GM04503 (cell line): Measurements from ENCODE around the gene TRAF7.

Experiments used
- DNase-seq: peaks from one replicate; pipeline ENCODE4 v3.0.0-alpha.2; 2012; ENCODE audit warnings: low read depth

Gene TRAF7

DNA sequence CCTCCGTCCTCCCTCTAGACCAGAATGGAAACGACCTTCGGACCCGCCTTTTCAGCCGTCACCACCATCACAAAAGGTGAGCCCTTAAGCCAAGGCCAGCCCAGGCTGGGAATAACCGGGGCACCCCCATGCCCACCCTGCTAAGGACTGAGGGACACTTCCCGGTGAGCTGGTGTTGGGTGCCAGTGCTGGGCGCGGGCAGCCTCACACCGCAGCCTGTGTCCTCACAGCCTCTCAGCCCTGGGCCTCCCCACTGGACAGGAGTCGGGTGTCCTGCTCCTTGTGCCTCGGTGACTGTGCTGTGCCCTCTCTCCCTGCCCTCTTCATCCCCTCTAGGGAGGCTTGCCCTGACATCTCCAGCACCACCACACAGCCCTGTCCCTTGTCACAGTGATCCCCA is 10.3 kb downstream of the TRAF7 start:
- DNase-seq, result no peak

DNA sequence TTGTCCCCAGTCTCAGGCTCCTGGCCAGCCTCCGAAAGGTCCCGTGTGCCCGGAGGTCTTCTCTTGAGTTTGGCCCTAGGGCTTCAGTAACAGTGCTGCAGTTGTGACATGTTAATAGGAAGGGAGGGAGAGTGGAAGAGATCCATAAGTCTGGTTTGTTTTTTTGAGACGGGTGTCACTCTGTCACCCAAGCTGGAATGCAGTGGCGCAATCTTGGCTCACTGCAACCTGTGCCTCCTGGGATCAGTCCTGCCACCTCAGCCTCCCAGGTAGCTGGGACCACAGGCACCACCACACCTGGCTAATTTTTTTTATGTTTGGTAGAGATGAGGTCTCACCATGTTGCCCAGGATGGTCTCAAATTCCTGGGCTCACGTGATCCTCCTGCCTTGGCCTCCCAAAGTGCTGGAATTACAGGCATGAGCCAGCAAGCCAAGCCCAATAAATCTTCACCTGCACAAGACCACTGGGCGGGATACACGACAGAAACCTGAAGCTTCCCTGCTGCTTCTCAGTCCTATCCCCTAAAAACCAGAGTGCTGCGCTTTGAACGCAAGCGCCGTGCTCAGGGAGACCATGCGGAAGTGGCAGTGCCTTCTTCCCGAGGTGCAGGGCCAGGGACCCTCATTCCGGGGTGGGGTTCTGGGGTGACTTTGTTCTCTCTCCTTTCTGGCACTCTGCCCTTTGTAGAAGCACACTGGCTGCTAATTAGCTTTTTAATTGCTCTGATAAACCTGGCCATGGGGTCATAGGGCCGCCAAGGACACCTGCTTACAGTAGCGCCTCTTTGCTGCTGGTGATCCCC is 10.9 kb downstream of the TRAF7 start:
- DNase-seq, result no peak

DNA sequence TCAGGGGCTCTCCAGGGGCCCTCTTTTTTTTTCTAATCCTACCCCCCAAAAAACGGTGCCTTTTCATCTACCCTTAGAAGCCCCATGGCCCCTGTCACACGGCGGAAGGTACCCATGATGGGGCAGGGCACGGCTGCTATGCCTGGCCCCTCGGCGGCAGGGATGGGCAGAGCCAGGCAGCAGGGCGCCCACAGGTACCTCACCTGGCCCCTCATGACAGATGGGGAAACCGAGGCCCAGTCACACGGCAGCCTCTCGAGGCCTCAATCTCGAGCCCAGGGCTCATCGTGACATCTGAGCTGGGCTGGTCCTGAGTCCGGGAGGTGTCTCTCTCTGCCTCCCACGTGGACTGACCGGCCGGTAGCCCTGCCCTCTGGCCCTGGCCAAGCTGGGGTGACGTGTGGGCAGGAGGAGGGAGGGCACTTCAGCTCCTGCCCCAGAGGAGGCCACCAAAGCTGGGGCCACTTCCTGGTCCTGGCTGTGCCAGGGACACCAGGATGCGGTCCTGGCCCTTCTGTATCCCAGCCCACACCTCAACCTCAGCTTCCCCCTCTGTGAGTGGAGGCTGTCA is 11.6 kb downstream of the TRAF7 start:
- no peak for DNase-seq

GRCh38 chr16:2170080-2170479 is 14.5 kb downstream of the TRAF7 start:
- DNase-seq, result no peak

- no peak for DNase-seq
Measured at GRCh38 chr16:2170587-2171435, 15.2 kb downstream of the TRAF7 start.

GRCh38 chr16:2171601-2172178 is 16.1 kb downstream of the TRAF7 start:
- DNase-seq, result no peak

DNA sequence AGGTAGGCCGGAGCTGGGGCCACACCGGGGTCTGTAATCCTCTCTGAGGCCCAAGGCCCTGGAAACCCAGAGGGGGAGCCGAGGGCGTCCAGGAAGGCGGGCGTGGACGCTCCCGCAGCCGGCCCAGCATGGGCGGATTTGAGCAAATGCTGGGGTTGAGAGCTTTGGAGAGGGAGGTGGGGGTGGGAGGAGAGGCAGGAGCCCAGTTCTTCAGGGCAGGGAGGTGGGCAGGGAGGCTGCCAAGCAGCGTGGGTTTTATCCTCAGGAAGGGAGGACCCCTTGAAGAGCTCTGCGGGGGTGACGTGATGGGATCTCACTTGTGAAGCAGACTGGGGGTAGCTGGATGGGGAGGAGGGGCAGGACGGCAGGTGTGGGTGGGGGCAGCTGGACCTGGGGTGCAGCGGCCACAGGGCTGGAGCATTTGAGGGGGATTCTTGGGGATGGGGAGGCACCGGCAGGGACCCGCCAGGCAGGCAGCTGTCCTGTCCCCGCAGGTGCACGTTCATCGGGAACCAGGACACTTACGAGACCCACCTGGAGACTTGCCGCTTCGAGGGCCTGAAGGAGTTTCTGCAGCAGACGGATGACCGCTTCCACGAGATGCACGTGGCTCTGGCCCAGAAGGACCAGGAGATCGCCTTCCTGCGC is 17.2 kb downstream of the TRAF7 start:
- DNase-seq, result no peak

GRCh38 chr16:2173366-2173765 is 17.8 kb downstream of the TRAF7 start:
- DNase-seq, result no peak

GRCh38 chr16:2173916-2174315 is 18.3 kb downstream of the TRAF7 start:
- DNase-seq, result no peak

DNA sequence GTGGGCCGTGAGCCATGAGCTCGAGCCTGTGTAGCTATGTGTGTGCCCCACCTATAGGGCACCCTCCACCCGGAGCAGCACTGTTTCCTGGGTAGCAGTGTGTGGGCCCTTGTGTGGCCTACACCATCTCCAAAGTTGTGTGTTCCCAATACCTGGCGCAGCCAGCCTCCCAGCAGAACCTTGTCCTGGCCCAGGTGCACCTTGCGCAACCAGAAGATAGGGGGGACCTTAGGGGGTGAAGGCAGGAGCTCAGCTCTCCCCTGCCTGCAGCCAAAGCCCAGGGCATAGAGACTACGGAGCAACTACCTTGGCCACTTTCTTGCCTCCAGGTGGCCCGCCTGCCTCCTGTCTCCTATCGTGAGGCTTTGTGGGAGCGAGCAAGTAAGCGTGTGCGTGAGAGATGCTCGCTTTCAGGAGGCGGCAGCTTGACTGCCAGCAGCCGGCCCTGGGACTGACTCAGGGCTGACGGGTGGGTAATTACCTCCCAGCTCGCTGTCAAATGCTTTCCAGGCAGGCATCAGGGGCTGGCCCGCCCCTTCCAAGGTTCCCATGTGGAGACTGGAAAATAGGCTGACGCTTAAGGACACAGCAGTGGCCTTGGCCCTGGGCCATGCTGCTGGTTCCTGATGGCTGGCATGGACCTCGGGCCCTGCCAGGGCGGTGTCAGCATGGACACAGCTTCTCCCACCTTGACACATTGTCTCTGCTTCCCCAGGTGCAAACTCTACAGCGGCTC is 19.0 kb downstream of the TRAF7 start:
- DNase-seq, result no peak

- DNase-seq, result no peak
Measured at GRCh38 chr16:2175454-2175853, 19.9 kb downstream of the TRAF7 start.

DNA sequence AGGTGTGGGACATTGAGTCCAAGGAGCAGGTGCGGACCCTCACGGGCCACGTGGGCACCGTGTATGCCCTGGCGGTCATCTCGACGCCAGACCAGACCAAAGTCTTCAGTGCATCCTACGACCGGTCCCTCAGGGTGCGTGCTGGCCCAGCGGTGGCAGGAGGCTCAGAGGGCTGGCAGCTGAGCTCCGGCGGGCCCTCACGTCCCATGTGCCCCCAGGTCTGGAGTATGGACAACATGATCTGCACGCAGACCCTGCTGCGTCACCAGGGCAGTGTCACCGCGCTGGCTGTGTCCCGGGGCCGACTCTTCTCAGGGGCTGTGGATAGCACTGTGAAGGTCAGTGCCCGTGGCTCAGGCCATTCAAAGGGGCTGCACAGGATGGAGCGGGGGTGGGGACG is 20.5 kb downstream of the TRAF7 start:
- no peak for DNase-seq

DNA sequence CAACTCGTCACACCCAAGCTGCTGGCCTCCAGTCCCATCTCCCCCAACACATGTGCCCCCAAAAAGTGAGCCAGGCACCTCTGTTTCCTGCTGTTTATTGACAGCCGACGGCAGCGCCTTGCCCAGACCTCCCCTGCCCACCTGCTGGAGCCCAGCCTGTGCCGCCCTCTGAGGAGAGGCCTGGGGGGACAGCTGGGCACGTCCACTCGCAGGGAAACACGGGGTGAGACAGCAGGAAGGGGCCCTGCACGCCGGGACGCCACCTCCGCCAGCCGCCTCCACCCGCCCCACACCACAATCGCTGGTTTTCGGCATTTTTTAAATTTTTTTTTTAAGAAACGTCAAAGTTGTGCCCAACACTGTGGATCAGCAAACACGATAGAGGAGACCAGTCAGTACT is 21.5 kb downstream of the TRAF7 start:
- no peak for DNase-seq

GRCh38 chr16:2177561-2177960 is 22.0 kb downstream of the TRAF7 start:
- DNase-seq, result no peak

- no peak for DNase-seq
Measured at GRCh38 chr16:2178321-2179106, 22.9 kb downstream of the TRAF7 start.

DNA sequence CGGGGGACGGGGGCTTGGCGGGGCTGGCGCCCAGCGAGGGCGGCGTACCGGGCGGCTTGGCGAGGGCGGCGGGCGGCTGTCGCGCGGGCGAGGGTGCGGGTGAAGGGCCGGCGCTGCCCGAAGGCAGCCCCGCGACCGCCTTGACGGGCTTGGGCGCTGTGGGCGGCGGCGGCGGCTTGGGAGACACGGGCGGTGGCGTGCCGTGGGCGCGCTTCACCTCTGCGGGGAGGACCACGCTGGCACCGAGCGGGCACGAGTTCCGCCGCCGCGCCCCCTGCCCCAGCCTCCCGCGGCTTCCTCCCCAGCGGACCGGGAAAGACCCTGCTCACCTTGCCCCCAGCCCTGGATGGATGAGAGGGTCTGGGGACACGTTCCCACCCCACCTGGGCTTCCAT is 23.5 kb downstream of the TRAF7 start:
- no peak for DNase-seq

DNA sequence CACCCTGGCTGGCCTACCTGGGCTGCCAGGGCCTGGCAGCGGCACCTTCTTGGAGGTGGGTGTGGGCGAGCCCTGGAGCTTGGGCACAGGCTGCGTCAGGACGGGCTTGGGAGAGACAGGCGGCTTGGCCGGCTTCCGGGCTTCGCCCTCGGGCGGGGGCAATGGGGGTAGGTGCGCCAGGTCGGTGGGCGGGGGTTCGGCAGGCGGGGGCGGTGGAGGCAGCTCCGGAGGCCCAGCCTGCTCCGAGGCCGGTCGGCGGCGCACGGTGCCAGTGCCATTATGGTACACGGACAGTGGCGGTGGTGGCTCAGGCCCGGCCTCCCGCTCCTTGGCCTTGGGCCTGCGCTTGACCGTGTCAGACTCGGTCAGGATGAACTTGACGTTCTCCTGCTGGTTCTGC is 24.0 kb downstream of the TRAF7 start:
- DNase-seq, result no peak

- DNase-seq, result no peak
Measured at GRCh38 chr16:2180461-2180860, 24.9 kb downstream of the TRAF7 start.

- DNase-seq, result no peak
Measured at GRCh38 chr16:2180962-2181923, 25.7 kb downstream of the TRAF7 start.
